NCI-H2107 treated with DMSO at 0.1 percent for 48 hours (cell line): ENCODE measurements around the gene SPINT4.
"Not testable (repeated sequence)": the region's sequence is repeated elsewhere in the genome, so short reads cannot be mapped to it uniquely, and the experiment has no call there.

Experiments used
- DNase-seq: peaks from one replicate; lab custom pipeline; 2025; ENCODE audit not compliant: unreplicated experiment; lab: John Stamatoyannopoulos, UW

Gene SPINT4

GRCh38 chr20:45764618-45765282 is 42.6 kb downstream of the SPINT4 start:
- not testable (repeated sequence) for DNase-seq

- DNase-seq, result no peak
Measured at GRCh38 chr20:45765307-45765875, 43.2 kb downstream of the SPINT4 start.

GRCh38 chr20:45765980-45766379 is 43.8 kb downstream of the SPINT4 start:
- no peak for DNase-seq

- DNase-seq, result no peak
Measured at GRCh38 chr20:45768479-45768878, 46.3 kb downstream of the SPINT4 start.

GRCh38 chr20:45771182-45771759 is 49.1 kb downstream of the SPINT4 start:
- DNase-seq, result peak; percentile 51

GRCh38 chr20:45772693-45773092 is 50.5 kb downstream of the SPINT4 start:
- DNase-seq, result no peak

- no peak for DNase-seq
Measured at GRCh38 chr20:45774945-45775344, 52.8 kb downstream of the SPINT4 start.

- no peak for DNase-seq
Measured at GRCh38 chr20:45775411-45775810, 53.3 kb downstream of the SPINT4 start.
